ENCODE measurements around the gene THRAP3.

Gene THRAP3

DNA sequence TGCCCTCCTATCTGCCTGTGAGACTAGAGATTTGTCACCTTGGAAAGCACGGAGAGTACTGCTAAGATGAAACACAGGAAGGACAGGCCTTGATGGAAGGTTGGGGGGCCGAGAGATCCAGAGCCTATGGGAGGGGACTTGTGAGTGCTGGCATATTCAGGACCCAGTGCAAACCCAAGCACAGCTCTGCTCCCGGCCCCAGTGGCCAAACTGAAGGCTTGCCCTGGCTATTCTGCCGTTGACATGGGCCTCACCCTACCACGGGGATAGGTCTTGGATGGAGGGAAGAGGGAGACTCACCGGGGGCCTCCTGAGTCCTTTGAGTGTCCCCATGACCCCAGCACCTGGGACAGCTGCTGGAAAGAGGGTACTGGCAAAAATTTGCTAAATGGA is 103.8 kb downstream of the THRAP3 start:
- no peak for DNase-seq

DNA sequence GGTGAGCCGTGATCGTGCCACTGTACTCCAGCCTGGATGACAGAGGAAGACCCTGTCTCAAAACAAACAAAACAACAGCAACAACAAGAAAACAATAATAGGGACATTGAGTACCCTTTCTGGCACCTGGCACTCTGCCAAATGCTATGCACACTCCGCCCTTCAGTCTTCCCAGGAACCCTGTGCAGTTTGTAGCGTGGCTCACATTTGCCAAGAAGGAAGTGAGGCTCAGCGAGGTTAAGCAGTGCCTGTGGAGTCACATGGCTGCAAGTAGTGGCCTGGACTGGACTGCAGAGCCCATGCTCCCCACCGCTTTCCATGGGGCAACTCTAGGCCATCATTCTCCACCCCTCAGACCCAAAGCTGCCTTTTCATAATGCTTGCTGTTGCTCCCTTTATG is 104.5 kb downstream of the THRAP3 start:
- DNase-seq, result no peak

GRCh38 chr1:36329817-36330216 is 105.6 kb downstream of the THRAP3 start:
- DNase-seq, result no peak

DNA sequence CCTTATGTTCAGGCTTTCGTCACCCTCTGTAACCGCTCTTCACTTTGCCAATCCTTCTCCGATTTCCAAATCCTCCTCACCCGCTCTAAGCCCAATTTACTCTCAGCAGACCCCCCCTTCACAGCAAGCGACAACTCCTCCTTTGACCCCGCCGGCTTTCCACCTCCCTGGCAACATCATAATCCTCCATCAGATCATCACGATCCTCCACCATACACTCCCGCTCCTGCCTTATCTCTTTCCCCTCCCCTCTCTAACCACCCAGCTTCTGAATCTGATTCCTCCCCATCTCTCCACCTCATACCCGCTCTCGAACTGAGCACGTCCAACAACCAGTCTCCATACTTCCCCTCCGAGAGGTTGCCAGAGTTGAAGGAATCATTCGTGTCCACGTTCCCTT is 106.7 kb downstream of the THRAP3 start:
- DNase-seq, result no peak

- no peak for DNase-seq
Measured at GRCh38 chr1:36337830-36338229, 113.6 kb downstream of the THRAP3 start.

DNA sequence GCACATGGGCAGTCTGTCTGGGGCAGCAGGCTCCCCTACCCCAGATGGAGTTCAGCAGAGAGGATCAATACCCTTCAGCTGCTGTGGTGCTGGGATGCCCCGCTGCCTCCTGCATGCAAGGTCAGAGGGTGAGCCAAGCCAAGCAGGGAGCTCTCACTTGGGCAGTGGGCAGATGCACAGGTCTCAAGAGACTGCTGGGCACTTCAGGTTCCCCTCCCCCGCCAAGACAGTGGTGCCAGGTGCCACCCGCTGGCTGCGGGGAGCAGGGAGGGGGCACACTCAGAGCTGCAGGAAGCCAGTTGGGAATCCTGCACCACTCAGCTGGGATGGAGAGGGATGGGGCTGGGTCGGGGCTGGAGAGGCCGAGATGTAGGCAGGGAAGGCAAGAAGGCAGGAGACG is 115.0 kb downstream of the THRAP3 start:
- DNase-seq, result no peak

GRCh38 chr1:36339615-36340014 is 115.4 kb downstream of the THRAP3 start:
- no peak for DNase-seq

GRCh38 chr1:36341626-36342320 is 117.5 kb downstream of the THRAP3 start:
- no peak for DNase-seq

DNA sequence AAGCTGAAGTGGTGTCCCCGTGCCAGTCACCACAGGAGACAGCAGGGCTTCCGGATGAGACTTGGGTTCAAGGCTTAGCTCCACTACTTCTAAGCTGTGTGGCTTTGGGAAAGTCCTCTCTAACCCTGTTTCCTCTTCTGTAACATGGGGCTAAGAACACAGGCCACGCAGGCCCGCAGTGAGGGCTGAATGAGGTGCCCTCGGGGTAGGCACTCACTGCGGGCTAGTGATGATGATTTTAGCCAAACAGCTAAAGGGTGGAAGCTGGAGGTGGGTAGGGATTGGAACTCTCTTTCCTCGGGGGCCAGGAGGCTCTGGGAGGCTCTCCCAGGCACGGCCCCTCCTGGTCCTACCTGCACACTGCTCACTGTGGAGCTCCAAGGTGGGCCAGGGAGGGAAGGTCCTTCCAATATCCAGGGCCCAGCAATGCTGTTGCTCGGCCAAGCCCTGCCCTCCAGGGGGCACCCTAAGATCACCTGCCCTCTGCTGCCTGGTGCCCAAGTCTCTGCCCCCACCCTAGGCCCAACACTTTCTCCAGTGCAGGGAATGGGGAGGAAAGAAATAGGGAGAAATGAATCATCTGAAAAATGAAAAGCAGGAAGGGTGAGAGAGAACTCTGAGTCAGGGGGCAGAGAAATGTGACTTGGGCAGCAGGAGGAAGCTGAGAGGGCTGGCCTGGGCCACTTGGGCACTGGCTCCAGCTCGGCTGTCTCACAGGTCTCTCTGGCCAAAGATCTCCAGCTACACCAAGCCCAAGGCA is 118.4 kb downstream of the THRAP3 start:
- no peak for DNase-seq

DNA sequence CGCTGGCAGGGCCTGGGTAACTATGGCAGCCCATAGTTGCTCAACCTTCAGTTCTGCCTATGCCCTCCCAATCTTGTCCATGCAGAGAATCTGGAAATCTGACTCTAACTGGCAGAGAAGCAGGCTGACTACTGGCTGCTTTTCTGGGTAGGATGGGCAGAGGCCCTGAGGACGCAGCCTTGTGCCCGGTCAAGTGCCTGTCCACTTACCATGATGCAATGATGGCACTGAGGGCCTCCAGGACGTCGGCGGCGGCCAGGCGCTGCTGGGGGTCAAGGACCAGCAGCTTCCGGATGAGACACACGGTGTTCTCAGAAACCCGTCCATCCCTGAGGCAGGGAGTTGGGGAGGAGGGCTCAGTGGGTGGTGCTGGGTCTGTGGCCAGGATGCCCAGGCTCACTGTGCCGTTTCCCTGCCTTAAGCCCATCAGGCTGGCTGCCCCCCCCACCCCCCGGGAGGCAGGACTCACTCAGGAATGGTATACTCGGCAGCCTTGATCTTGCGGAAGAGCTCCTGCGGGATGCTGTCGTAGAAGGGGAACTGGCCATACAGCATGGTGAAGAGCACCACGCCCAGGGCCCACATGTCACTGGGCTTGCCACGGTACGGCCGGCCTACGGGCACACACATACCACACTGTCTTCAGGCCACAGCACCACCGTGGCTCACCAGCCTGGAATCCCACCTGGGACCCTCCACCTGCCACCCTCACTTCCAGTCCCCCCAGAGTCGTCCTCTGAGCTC is 119.6 kb downstream of the THRAP3 start:
- no peak for DNase-seq

- no peak for DNase-seq
Measured at GRCh38 chr1:36344395-36344680, 120.1 kb downstream of the THRAP3 start.

DNA sequence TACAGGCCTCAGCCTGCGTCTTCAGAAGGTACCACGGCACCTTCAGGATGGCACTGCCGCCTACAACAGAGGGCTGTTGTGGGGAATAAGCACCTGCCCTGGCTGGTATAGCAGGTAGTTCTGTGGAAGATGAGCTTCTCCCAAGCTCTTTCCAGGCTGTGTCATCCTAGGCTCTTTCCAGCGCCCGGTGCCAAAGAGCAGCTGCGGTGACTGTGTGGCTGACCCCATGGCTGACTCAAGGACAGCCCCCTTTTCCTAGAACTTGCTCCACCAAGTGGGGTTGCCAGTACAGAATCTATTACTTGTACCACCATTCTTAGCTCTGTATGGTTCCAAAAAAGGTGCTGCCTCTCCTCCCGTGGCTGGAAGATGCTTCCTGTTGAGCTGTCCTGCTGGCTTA is 121.1 kb downstream of the THRAP3 start:
- no peak for DNase-seq

DNA sequence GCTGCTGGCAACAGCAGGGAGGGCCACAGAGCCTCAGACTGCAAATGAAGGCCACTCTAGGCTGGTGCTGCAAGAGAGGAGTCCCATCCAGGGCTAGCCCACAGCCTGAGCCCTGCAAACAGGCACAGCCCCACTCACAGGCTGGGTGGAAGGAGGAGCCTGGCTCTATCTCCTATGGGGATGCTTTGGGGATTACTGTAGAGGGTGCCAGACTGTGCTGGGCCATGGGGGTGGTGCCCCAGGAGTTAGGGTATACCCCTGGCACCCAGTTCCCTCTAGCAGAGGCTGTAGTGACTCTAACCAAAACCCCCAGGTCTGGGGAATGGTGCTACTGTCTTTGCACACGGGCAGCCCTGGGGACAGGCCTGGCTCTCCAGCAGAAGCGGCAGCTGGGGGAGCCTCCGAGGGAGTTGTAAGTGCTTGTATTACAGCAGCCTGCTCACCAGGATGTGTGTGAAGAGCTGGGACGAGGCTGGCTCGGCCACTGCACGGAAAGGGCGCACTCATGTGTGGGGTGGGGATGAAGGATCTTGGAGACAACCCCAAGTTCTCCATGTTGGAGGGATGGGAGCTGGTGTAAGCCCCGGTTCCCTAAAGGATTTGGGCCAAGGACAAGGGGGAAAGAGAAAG is 122.6 kb downstream of the THRAP3 start:
- no peak for DNase-seq

- no peak for DNase-seq
Measured at GRCh38 chr1:36349241-36349671, 125.0 kb downstream of the THRAP3 start.

- DNase-seq, result no peak
Measured at GRCh38 chr1:36349839-36350238, 125.6 kb downstream of the THRAP3 start.

DNA sequence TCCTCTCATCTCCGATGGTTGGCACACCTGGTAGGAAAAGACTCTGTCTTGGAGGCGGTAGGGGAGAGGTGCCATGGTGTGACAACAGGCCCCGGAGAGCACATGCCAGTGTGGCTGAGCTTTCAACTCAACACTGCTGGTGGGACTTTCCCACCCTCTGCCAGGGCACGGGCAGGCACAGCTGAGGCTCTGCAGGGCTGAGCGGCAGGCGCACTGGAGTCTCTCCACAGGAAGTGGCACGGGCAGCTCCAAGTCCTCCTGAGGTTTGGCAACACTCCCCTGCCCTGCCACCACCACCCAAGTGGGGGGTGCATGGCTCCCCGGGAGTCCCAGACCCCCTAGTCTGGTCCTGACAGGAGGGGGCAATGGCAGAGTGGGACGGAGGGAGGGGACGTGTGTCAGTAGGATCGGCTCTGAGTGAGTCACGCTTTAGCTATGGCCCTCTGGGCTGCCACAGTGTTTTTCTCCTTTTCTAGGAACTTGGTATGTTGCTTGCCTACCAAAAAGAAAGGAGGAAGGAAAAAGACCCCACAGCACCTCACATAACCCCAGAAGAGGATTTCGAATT is 126.5 kb downstream of the THRAP3 start:
- DNase-seq, result no peak

DNA sequence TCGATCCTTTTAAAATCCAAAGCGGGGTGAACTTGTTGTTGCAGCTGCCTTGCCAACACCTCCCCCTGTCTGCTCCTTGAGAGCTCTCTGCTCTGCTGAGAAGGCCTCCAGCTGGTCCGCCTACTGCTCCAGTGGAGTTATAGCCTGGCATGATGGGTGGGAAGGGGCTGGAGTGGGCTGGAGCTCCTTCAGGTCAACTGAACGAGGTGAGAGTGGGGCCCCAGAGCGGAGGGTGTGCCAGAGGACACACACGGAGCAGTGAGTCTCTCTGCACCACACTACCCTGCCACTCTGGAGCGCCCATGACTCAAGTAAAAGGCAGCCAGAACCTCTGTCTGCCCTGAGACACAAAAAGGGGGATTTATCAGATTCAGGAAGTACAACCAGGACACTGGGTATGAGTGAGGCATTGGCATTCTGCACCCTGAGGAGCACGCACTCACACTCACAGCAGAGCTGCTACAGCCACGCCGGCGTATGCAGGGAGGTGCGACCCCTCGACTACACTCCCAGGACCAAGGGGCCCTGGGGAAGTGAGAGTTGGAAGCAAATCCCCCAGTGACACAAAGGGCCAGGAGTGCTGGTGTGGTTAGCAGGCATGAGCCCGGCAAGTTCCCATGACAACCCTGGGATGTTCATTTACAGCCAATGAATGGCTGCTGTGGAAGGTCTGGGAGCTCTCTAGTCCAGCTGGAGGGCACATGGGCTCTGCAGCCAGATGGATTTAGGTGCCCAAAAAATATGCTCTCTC is 127.2 kb downstream of the THRAP3 start:
- no peak for DNase-seq

GRCh38 chr1:36352125-36352909 is 128.1 kb downstream of the THRAP3 start:
- DNase-seq, result no peak

- DNase-seq, result no peak
Measured at GRCh38 chr1:36352910-36353878, 129.0 kb downstream of the THRAP3 start.

- no peak for DNase-seq
Measured at GRCh38 chr1:36354486-36354885, 130.2 kb downstream of the THRAP3 start.
